Astrocyte (in vitro differentiated cells and primary cell): Measurements from ENCODE around the gene MARK2.

Experiments used
- CTCF ChIP-seq: IDR thresholded peaks from 2 replicates; pipeline ENCODE4 v1.5.1; 2011; ENCODE audit warnings: low read depth, mild to moderate bottlenecking, inconsistent platforms, low read length, moderate library complexity; ENCODE audit not compliant: insufficient read depth
- EZH2 ChIP-seq: IDR thresholded peaks from 2 replicates; pipeline ENCODE4 v1.6.1; 2012; ENCODE audit warnings: mild to moderate bottlenecking, low read length, inconsistent platforms; ENCODE audit not compliant: insufficient read depth

- TF ChIP-seq EZH2 (no peak), CTCF (no peak)
Observed at GRCh38 chr11:63870351-63871140, 31.6 kb downstream of the MARK2 start.
